AG08395 (cell line): Measurements from ENCODE around the gene SLC31A2.
A peak's percentile ranks its signal among the peaks of the same experiment; 100 is the strongest.

Experiments used
- DNase-seq: peaks from one replicate; pipeline ENCODE4 v3.0.0; 2012; ENCODE audit warnings: mixed read lengths, low spot score

The SLC31A2 gene

DNA sequence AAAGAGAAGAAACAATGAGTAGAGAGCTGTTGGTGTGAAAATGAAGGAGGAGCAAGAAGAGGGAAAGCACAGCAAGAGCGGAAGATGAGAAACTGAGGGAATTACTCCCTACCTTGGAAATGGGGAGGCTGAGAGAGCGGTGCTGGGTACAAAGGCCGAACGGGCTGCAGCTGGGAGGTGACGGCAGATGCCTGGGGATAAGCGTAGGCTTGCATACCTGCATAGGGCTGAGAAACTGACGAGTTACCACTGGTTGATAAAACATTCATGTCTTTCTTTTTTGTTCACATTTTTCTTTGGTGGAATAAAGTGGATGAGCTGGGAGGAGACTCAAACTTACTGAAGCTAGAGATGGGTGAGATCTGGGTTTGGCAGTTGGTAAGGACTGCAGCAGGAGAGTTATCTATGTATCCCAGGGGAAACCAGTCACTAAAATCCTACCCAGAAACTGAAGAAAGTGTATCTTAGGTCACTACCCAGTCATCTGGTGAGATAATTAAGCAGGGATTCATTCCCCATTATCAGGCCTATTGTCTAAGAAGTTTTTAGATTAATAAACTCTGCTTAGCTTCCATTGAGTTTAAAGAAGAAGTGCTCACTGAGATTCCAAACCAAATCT, 35.4 kb downstream of the SLC31A2 start:
- DNase-seq = no peak

DNA sequence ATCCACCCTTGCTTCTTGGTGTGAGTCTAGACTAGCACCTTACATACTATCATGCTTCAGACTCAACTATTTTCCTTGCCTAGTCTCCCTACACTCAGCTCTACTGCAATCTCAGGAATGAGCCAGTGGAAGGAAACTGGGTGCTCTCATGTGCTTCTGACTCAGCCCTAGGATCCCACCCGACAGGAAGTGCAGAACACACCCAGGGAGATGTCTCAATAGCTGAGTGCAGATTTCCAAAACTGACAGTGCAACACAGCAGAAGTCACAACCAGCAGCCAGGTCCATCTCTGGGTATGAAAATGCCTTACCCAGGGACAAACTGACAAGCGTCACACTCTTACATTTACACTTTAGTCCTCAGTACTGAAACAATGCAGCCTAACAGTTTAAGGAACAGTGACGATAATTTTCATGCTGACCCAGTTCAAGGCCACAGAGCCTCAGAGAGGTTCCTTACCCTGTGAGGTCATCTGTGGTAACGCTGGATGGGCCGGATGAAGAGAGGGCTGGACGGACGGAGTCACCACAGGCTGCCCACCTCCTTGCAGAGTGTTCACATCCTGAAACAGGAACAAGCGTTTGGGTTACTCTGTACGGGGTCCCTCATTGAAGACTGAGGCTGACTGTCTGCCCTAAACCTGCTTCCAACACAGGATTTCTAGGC, 37.3 kb downstream of the SLC31A2 start:
- DNase-seq = peak; percentile 95

DNA sequence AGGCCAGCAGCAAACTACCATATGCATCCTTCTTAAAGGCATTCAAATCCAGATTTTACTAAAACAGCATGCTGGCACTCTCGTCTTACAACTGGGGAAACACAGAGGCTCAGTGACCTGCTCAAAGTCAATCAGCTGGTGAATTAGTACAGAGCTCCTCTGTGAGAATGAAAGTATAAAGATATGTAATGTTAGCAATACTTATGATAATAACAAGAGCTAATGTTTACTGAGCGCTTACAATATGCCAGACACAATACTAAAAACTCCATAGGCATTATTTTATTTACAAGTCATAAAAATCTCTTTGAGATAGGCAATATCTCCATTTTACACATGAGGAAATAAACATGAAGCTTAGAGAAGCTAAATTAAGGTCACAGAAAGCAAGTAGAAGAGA, 41.6 kb downstream of the SLC31A2 start:
- no peak for DNase-seq

DNA sequence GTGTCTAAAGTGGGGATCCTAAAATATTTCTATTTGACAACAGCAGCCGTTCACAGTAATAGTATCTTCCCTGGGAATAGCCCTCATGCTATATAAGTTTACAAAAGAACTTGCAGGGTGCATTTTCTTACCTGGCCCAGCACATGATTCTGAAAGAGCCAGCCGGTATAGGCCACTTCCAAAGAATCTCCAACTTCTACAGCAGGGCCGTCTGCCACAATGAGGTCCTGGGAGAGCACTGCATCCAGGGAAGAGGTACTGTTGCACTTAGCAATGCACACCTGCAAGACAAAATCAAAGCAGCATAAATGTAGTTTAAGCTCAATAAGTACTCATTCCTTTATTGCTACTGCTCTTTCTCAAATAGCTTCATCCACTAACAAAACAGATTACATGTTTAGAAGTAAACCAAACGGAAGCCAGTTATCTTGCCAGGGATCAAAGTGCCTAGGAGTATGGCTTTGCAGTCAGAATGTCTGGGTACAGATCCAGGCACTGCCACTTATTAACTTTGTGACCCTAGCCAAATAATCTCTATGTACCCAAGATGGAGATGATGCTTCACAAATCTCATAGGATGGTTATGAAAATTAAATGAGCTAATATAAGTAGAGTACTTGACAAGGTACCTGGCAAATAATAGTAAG, 49.0 kb downstream of the SLC31A2 start:
- no peak for DNase-seq

DNA sequence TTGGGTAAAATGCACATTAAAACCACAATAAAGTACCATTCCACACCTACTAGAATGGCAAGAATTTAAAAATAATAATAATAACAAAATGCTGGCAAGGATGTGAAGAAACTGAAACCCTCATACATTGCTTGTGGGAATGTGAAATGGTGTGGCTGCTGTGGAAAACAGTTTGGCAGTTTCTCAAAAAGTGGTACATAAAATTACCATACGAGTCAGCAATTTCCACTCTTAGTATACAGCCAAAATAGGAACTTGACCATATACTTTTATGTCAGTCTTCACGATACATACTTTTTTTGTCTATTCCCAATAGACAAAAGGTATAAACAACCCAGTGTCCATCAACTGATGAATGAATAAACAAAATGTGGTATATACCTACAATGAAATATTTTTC, 54.6 kb downstream of the SLC31A2 start:
- no peak for DNase-seq

DNA sequence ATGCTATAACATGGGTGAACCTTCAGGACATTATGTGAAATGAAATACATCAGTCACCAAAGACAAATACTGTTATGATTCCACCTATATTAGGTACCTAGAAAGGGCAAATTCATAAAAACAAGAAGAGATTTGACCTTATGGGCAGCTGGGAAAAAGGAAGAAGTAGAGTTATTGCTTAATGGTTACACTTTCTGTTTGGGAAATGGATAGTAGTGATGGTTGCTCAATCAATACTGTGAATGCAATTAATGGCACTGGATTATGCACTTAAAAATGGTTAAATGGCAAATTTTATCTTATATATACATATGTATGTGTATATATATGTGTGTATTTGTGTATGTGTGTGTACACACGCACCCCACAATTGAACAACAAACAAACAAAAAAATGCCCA, 55.1 kb downstream of the SLC31A2 start:
- no peak for DNase-seq

DNA sequence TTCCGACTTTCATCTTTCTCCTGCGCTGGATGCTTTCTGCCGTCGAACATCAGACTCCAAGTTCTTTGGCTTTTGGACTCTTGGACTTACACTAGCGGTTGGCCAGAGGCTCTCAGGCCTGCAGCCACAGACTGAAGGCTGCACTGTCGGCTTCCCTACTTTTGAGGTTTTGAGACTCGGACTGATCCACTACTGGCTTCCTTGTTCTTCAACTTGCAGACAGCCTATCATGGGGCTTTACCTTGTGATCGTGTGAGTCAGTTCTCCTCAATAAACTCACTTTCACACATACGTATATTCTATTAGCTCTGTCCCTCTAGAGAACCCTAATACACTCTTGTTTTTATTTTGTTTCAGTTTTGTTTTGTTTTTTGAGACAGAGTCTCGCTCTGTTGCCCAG, 60.0 kb downstream of the SLC31A2 start:
- no peak for DNase-seq
